GM23248 (cell line): ENCODE measurements around the gene ADM5. TPM values are rescaled to one million over a fixed set of nuclear protein-coding genes. Genes with fewer than 3 reads are reported as not detected.

Source experiments
- DNase-seq: peaks from one replicate; pipeline ENCODE4 v3.0.0-alpha.2; 2015
- H2AFZ ChIP-seq: fragments of 200-600 bp; sonication (generic); 2 replicates; pipeline ENCODE4 v1.6.1; 2016; ENCODE audit warnings: antibody characterized with exemption
- H3F3A ChIP-seq: fragments of 200-600 bp; sonication (generic); 2 replicates; pipeline ENCODE4 v1.6.1; 2016; ENCODE audit warnings: mild to moderate bottlenecking, antibody characterized with exemption, mixed run types; ENCODE audit not compliant: insufficient read depth
- H3K27ac ChIP-seq: fragments of 200-600 bp; sonication (generic); 2 replicates; pipeline ENCODE4 v1.5.1; 2016; ENCODE audit warnings: mild to moderate bottlenecking
- H3K27me3 ChIP-seq: fragments of 200-600 bp; sonication (generic); replicated peaks from 2 replicates; pipeline ENCODE4 v1.6.1; 2016; ENCODE audit warnings: mild to moderate bottlenecking; ENCODE audit not compliant: insufficient read depth
- H3K36me3 ChIP-seq: fragments of 200-600 bp; sonication (generic); 2 replicates; pipeline ENCODE4 v1.6.1; 2016; ENCODE audit warnings: low read depth, mild to moderate bottlenecking
- H3K4me1 ChIP-seq: fragments of 200-600 bp; sonication (generic); 2 replicates; pipeline ENCODE4 v1.6.1; 2016; ENCODE audit warnings: mild to moderate bottlenecking; ENCODE audit not compliant: insufficient read depth
- H3K4me2 ChIP-seq: fragments of 200-600 bp; sonication (generic); one replicate; pipeline ENCODE4 v1.6.1; 2016; ENCODE audit warnings: mild to moderate bottlenecking; ENCODE audit not compliant: unreplicated experiment
- H3K4me3 ChIP-seq: fragments of 200-600 bp; sonication (generic); 2 replicates; pipeline ENCODE4 v1.5.1; 2016; ENCODE audit warnings: mild to moderate bottlenecking
- H3K79me2 ChIP-seq: fragments of 200-600 bp; sonication (generic); 2 replicates; pipeline ENCODE4 v1.6.1; 2016; ENCODE audit warnings: mild to moderate bottlenecking; ENCODE audit not compliant: insufficient read depth
- H3K9ac ChIP-seq: fragments of 200-600 bp; sonication (generic); 2 replicates; pipeline ENCODE4 v1.6.1; 2016; ENCODE audit warnings: mild to moderate bottlenecking
- H3K9me2 ChIP-seq: fragments of 200-600 bp; sonication (generic); 2 replicates; pipeline ENCODE4 v1.6.1; 2016; ENCODE audit warnings: mixed run types, mild to moderate bottlenecking, moderate library complexity; ENCODE audit not compliant: insufficient read depth
- H3K9me3 ChIP-seq: fragments of 200-600 bp; sonication (generic); one replicate; pipeline ENCODE4 v1.6.1; 2017; ENCODE audit warnings: low read depth
- H4K20me1 ChIP-seq: fragments of 200-600 bp; sonication (generic); 2 replicates; pipeline ENCODE4 v1.6.0; 2016; ENCODE audit not compliant: insufficient read depth
- EZH2 ChIP-seq: fragments of 200-600 bp; sonication (generic); IDR thresholded peaks from 2 replicates; pipeline ENCODE4 v1.6.1; 2018; ENCODE audit warnings: antibody characterized with exemption, mild to moderate bottlenecking; ENCODE audit not compliant: insufficient read depth, poor library complexity, severe bottlenecking
- EZH2phosphoT487 ChIP-seq: fragments of 200-600 bp; sonication (generic); IDR thresholded peaks from 2 replicates; pipeline ENCODE4 v1.6.1; 2018; ENCODE audit warnings: antibody characterized with exemption, moderate library complexity, mild to moderate bottlenecking, low read depth; ENCODE audit not compliant: insufficient read depth
- WGBS, 2 experiments: methylation state at CpG; one replicate each; pipeline ENCODE4 v1.1.6; 2015 to 2017; ENCODE audit warnings: low lambda C conversion rate in 2 of 2, low coverage in 1 of 2; ENCODE audit errors: missing lambda C conversion rate in 2 of 2; 5-methylcytosine and 5-hydroxymethylcytosine counted together
- in situ Hi-C: fragments of 300-500 bp; cut with MboI; formaldehyde crosslinking; loops from 2 replicates; pipeline ENCODE4 v1.15.0; 2020
- polyA plus RNA-seq: library from polyadenylated mRNA; unstranded; fragments of >200 nt; fragmentation: Nextera tagmentation; extraction: Ambion mirVana; gene quantifications from 2 replicates; pipeline ENCODE4 v1.2.1, GENCODE V29; 2016
- total RNA-seq: library from RNA; depleted of rRNA; stranded (reverse); fragments of >200 nt; shearing (Covaris generic); gene quantifications from 2 replicates; pipeline ENCODE4 v1.2.3, GENCODE V29; 2014

The ADM5 gene
- total and polyA plus RNA-seq, 2 experiments from 2014 or later, result 0.10 TPM; not detected in 1

DNA sequence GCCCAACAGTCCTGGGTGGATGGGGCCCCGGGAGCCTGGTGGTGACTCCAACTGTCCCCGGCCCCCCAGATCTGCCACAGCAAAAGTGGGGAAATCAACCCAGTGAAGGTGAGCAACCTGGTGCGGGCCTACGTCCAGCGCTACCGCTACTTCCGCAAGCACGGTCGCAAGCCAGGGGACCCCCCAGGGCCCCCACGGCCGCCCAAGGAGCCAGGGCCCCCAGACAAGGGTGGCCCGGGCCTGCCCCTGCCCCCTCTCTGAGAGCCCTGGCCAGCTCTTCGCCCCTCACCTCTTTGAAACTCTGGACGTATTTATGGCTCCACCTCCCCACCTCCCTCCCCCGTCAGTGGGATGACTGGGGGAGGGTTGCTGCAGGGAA, 31.3 kb upstream of the ADM5 start:
- H3F3A ChIP-seq, result peaks cover 11% of the 10 kb centered on the region
- in situ Hi-C loops, result no loop called here
- H3K9me3 ChIP-seq, result no peaks in the 10 kb centered on the region
- H3K27ac ChIP-seq, result no peak overlapping the region
- H3K4me2 ChIP-seq, result no peak overlapping the region
- WGBS, 2 experiments, result 84 to 96% methylated on average over 3 to 11 of the region's 15 CpGs
- no peaks in the 10 kb centered on the region for H3K27me3 ChIP-seq
- no peak for DNase-seq
- no peak overlapping the region for H3K9ac ChIP-seq
- no peaks in the 10 kb centered on the region for H3K4me1 ChIP-seq
- H2AFZ ChIP-seq, result no peak overlapping the region
- H3K4me3 ChIP-seq, result no peak overlapping the region
- no peaks in the 10 kb centered on the region for H4K20me1 ChIP-seq
- TF ChIP-seq EZH2phosphoT487, result no peak
- TF ChIP-seq EZH2, result no peak
- H3K79me2 ChIP-seq, result peaks cover 23% of the 10 kb centered on the region
- peaks cover 5% of the 10 kb centered on the region; the same call in 1 of the 2 replicates for H3K36me3 ChIP-seq
- no peaks in the 10 kb centered on the region for H3K9me2 ChIP-seq

GRCh38 chr19:49658566-49659442, 30.6 kb upstream of the ADM5 start:
- Histone ChIP-seq H3K9ac (no peak overlapping the region), H3K4me2 (no peak overlapping the region), H3K36me3 (peaks cover 5% of the 10 kb centered on the region; the same call in 1 of the 2 replicates), H3K4me1 (0 out of 2 replicates have a peak, but pooled peaks cover 2% of the 10 kb centered on the region), H3K27ac (no peak overlapping the region), H3K4me3 (no peak overlapping the region), H3F3A (peaks cover 13% of the 10 kb centered on the region), H2AFZ (no peak overlapping the region), H3K27me3 (no peaks in the 10 kb centered on the region), H3K79me2 (peaks cover 26% of the 10 kb centered on the region), H4K20me1 (no peaks in the 10 kb centered on the region), H3K9me2 (no peaks in the 10 kb centered on the region), H3K9me3 (no peaks in the 10 kb centered on the region)
- DNase-seq, result no peak
- 91 to 94% methylated on average over 12 of the region's 12 CpGs for WGBS, 2 experiments
- in situ Hi-C loops, result no loop called here
- TF ChIP-seq EZH2phosphoT487, result no peak
- TF ChIP-seq EZH2, result no peak

DNA sequence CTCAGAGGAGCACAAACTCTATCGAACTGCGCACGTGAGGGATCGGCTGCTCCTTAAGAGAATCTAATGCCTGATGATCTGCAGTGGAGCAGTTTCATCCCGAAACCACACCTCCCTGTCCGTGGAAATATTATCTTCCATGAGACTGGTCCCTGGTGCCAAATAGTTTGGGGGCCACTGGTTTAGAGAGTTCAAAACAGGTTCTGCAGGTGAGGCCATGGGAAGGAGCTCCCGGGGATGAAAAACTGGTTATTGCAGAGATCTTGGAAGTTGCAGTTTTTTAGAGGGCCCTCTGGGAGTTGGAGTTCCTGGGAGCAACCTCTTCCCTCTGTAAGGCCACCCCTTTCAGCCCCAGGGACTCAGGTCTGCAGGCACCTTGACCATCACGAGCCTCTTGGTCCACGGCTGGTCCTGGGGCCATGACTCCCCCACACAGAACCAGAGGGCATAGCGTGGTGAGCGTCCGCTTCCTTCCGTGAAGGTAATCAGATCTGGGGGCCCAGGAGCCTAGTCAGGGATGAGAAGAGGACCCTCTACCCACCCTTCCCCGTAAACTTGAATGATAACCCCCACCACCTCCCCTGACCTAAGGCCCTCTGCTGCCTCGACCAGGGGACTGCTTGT, 28.9 kb upstream of the ADM5 start:
- in situ Hi-C loops, result no loop called here
- Histone ChIP-seq H4K20me1 (no peaks in the 10 kb centered on the region), H3K27me3 (no peaks in the 10 kb centered on the region), H3K9me2 (no peaks in the 10 kb centered on the region), H3K4me1 (0 out of 2 replicates have a peak, but pooled peaks cover 5% of the 10 kb centered on the region), H2AFZ (no peak overlapping the region), H3K9ac (no peak overlapping the region), H3F3A (peaks cover 18% of the 10 kb centered on the region), H3K9me3 (no peaks in the 10 kb centered on the region), H3K36me3 (peaks cover 5% of the 10 kb centered on the region; the same call in 1 of the 2 replicates), H3K4me3 (no peak overlapping the region), H3K27ac (no peak overlapping the region), H3K4me2 (no peak overlapping the region), H3K79me2 (peaks cover 18% of the 10 kb centered on the region)
- 90 to 92% methylated on average over 14 to 15 of the region's 15 CpGs for WGBS, 2 experiments
- TF ChIP-seq EZH2phosphoT487 (no peak), EZH2 (no peak)
- DNase-seq, result no peak

DNA sequence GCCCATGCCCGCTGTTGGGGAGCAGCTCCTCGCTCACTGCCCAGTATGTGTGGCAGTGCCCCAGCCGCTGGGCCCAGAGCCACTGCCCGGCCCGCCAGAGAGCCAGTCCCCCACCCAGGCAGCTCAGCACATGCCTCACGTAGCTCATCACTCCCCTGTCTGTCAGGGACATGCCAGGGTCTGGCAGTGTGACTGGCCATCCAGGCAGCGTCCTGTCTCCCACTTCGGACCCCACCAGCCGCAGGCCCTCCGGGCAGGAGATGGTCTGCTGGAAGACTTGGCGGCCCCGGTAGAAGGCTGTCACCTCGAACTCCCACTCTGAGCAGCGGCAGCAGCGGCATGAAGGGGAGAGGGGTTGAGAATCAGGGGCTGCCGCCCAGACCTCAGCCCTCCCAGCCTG, 27.4 kb upstream of the ADM5 start:
- DNase-seq, result no peak
- no peaks in the 10 kb centered on the region for H3K9me3 ChIP-seq
- H4K20me1 ChIP-seq, result no peaks in the 10 kb centered on the region
- no peak overlapping the region for H3K4me3 ChIP-seq
- in situ Hi-C loops, result no loop called here
- H3F3A ChIP-seq, result peaks cover 18% of the 10 kb centered on the region
- H3K79me2 ChIP-seq, result peaks cover 30% of the 10 kb centered on the region
- no peak overlapping the region for H3K4me2 ChIP-seq
- no peaks in the 10 kb centered on the region for H3K9me2 ChIP-seq
- peaks cover 10% of the 10 kb centered on the region; the same call in 1 of the 2 replicates for H3K4me1 ChIP-seq
- no peak overlapping the region for H3K27ac ChIP-seq
- H2AFZ ChIP-seq, result no peak overlapping the region
- H3K27me3 ChIP-seq, result no peaks in the 10 kb centered on the region
- H3K9ac ChIP-seq, result no peak overlapping the region
- H3K36me3 ChIP-seq, result peaks cover 5% of the 10 kb centered on the region; the same call in 1 of the 2 replicates
- WGBS, 2 experiments, result 93 to 95% methylated on average over 16 of the region's 16 CpGs
- no peak for TF ChIP-seq EZH2phosphoT487
- TF ChIP-seq EZH2, result no peak
